Gastroesophageal sphincter (tissue), 4 donors: ENCODE data around the gene SPTLC3. TPM values are rescaled to one million over a fixed set of nuclear protein-coding genes. Genes with fewer than 3 reads are reported as not detected.

Experiments used
- ATAC-seq: fragments of 150-250 bp; one replicate; pipeline ENCODE4 v1.9.1; 2016; ENCODE audit warnings: mild to moderate bottlenecking, moderate library complexity
- H3K27ac ChIP-seq, 4 donors: fragments of 200-600 bp; sonication (generic) in 3 of 4; 1 replicate in 3 of 4; 2 replicates in 1 of 4; pipeline ENCODE4 v1.5.1; 2016 to 2019
- H3K27me3 ChIP-seq: fragments of 200-600 bp; sonication (generic); one replicate; pipeline ENCODE4 v1.5.1; 2019
- H3K36me3 ChIP-seq, 2 donors: fragments of 200-600 bp; sonication (generic); one replicate each; pipeline ENCODE4 v1.5.1; 2019; ENCODE audit warnings: control low read depth in 1 of 2
- H3K4me1 ChIP-seq, 3 donors: fragments of 200-600 bp; sonication (generic); 1 replicate in 2 of 3; 2 replicates in 1 of 3; pipeline ENCODE4 v1.5.1; 2016 to 2019; ENCODE audit warnings: control low read depth in 2 of 3
- H3K4me3 ChIP-seq, 2 donors: fragments of 200-600 bp; sonication (generic); one replicate each; pipeline ENCODE4 v1.5.1; 2019; ENCODE audit warnings: mild to moderate bottlenecking in 1 of 2, moderate library complexity in 1 of 2
- H3K9me3 ChIP-seq, 3 donors: fragments of 200-600 bp; sonication (generic); one replicate each; pipeline ENCODE4 v1.5.1; 2017 to 2019; ENCODE audit warnings: control low read depth in 2 of 3
- EP300 ChIP-seq: sonication (generic); formaldehyde crosslinking; IDR thresholded peaks from one replicate; pipeline ENCODE4 v1.6.1; 2017; ENCODE audit warnings: antibody characterized with exemption, mild to moderate bottlenecking
- POLR2A ChIP-seq, 2 donors: fragments of 450-650 bp; IDR thresholded peaks; one replicate each; pipeline ENCODE4 v1.6.1; 2017; ENCODE audit warnings: antibody characterized with exemption in 2 of 2, mild to moderate bottlenecking in 2 of 2, moderate library complexity in 1 of 2
- POLR2AphosphoS5 ChIP-seq: sonication (generic); formaldehyde crosslinking; IDR thresholded peaks from one replicate; pipeline ENCODE4 v1.6.1; 2017; ENCODE audit warnings: antibody characterized with exemption
- WGBS, 2 donors: methylation state at CpG; one replicate each; pipeline ENCODE4 v1.1.5; 2018; ENCODE audit warnings: low coverage in 1 of 2; 5-methylcytosine and 5-hydroxymethylcytosine counted together
- total RNA-seq, 4 donors: library from RNA; depleted of rRNA; stranded (reverse); fragments of >200 nt; gene quantifications; one replicate each; pipeline ENCODE4 v1.1.0, GENCODE V29; 2016
- TF ChIP-seq, protein P1 (sequence below), 4 experiments: fragments of 200-600 bp in 2 of 4; fragments of 450-650 bp in 2 of 4; sonication (generic) in 1 of 4; IDR thresholded peaks; one replicate each; pipeline ENCODE4 v1.5.1; 2017 to 2019; ENCODE audit warnings: antibody characterized with exemption in 4 of 4, mild to moderate bottlenecking in 2 of 4, moderate library complexity in 2 of 4

Gene SPTLC3
- total RNA-seq, 4 donors from 2014 or later = 2.0 to 14.6 (median 5.3) TPM

DNA sequence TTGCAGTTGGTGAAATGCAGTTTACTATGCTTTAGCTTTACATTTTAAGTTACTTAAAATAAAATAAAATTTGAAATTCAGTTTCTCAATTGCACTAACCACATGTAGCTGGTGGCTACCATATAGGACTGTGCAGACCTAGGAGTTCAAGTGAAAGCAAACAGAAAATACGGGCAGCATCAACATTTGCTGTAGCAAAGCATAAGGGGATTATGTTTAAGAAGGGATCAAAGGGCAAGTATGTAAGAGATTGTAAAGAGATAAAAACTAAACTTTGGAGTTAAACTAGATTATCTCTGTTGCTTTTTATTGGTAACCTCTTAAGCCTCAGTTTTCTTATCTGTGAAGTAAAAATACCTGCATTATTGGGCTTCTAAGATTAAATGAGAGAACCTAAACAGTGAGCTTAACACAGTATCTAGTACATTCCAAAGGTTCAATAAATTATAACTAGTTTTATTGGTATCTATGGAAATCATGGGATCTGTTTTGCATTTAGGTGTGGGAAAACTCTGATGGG is 81.2 kb downstream of the SPTLC3 start:
- Histone ChIP-seq H3K4me1 (no peaks in the 10 kb centered on the region), H3K27ac (no peak overlapping the region), H3K27me3 (no peaks in the 10 kb centered on the region), H3K9me3 (no peaks in the 10 kb centered on the region), H3K4me3 (no peak overlapping the region), H3K36me3 (peaks cover 0 to 19% of the 10 kb centered on the region in 2 donors)
- TF ChIP-seq POLR2A (IDR thresholded peaks at IDR 0.05) (no peak), EP300 (no peak), POLR2AphosphoS5 (no peak)
- TF ChIP-seq, protein P1, sequence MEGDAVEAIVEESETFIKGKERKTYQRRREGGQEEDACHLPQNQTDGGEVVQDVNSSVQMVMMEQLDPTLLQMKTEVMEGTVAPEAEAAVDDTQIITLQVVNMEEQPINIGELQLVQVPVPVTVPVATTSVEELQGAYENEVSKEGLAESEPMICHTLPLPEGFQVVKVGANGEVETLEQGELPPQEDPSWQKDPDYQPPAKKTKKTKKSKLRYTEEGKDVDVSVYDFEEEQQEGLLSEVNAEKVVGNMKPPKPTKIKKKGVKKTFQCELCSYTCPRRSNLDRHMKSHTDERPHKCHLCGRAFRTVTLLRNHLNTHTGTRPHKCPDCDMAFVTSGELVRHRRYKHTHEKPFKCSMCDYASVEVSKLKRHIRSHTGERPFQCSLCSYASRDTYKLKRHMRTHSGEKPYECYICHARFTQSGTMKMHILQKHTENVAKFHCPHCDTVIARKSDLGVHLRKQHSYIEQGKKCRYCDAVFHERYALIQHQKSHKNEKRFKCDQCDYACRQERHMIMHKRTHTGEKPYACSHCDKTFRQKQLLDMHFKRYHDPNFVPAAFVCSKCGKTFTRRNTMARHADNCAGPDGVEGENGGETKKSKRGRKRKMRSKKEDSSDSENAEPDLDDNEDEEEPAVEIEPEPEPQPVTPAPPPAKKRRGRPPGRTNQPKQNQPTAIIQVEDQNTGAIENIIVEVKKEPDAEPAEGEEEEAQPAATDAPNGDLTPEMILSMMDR (IDR thresholded peaks at IDR 0.05) = no peak
- no peak for ATAC-seq
- WGBS, 2 donors = 80 to 82% methylated on average over 1 of the region's 1 CpG

GRCh38 chr20:13092111-13092510 is 83.3 kb downstream of the SPTLC3 start:
- no peaks in the 10 kb centered on the region for H3K4me1 ChIP-seq
- H3K4me3 ChIP-seq = no peak overlapping the region
- no peak for ATAC-seq
- TF ChIP-seq EP300 = no peak
- TF ChIP-seq POLR2A (IDR thresholded peaks at IDR 0.05) = no peak
- no peak for TF ChIP-seq POLR2AphosphoS5
- TF ChIP-seq, protein P1 (IDR thresholded peaks at IDR 0.05) = no peak
- H3K9me3 ChIP-seq = no peaks in the 10 kb centered on the region
- H3K27ac ChIP-seq = no peak overlapping the region
- H3K36me3 ChIP-seq = peaks cover 0 to 19% of the 10 kb centered on the region in 2 donors
- 75 to 90% methylated on average over 1 to 2 of the region's 2 CpGs for WGBS, 2 donors
- H3K27me3 ChIP-seq = no peaks in the 10 kb centered on the region

GRCh38 chr20:13094976-13095375 is 86.2 kb downstream of the SPTLC3 start:
- ATAC-seq = no peak
- Histone ChIP-seq H3K9me3 (no peaks in the 10 kb centered on the region), H3K4me1 (no peaks in the 10 kb centered on the region), H3K27me3 (no peaks in the 10 kb centered on the region), H3K36me3 (peaks cover 0 to 19% of the 10 kb centered on the region in 2 donors), H3K4me3 (no peak overlapping the region), H3K27ac (no peak overlapping the region)
- TF ChIP-seq POLR2AphosphoS5 = no peak
- TF ChIP-seq EP300 = no peak
- TF ChIP-seq, protein P1 (IDR thresholded peaks at IDR 0.05) = no peak
- TF ChIP-seq POLR2A (IDR thresholded peaks at IDR 0.05) = no peak
- 54 to 79% methylated on average over 4 of the region's 4 CpGs for WGBS, 2 donors

DNA sequence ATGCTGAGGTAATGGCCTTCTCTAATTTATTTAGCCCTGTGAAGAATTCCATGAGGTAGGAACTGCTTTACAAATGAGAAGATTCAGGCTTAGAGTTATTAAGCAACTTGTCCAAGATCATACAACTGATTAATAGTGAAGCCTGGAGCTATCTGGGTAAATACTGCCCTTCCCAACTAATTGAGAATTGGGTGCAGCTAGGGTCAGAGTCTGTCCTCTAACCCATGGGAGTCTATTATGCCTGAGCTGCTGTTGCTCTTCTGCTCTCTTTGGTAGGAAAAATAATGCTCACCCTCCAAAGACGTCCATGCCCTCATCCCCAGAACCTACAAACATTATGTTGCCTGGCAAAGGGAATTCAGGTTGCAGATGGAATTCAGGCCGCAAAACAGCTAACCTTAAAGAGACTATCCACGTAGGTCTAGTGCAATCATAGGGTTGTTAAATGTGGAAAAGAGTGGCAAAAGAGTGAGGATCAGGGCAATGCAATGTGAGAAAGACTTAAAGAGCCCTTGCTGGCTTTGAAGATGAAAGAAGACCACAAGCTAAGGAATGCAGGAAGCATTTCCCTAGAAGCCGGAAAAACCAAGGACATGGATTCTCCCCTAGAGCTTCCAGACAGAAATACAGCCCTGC is 90.1 kb downstream of the SPTLC3 start:
- H3K4me3 ChIP-seq = no peak overlapping the region
- H3K36me3 ChIP-seq = peaks cover 0 to 9% of the 10 kb centered on the region in 2 donors
- WGBS, 2 donors = 93 to 96% methylated on average over 3 to 4 of the region's 4 CpGs
- no peak overlapping the region for H3K27ac ChIP-seq
- no peaks in the 10 kb centered on the region for H3K9me3 ChIP-seq
- TF ChIP-seq, protein P1 (IDR thresholded peaks at IDR 0.05) = no peak
- no peak for TF ChIP-seq POLR2AphosphoS5
- TF ChIP-seq EP300 = no peak
- no peak for TF ChIP-seq POLR2A (IDR thresholded peaks at IDR 0.05)
- no peak for ATAC-seq
- no peaks in the 10 kb centered on the region for H3K4me1 ChIP-seq
- H3K27me3 ChIP-seq = no peaks in the 10 kb centered on the region

- no peak overlapping the region for H3K4me3 ChIP-seq
- no peaks in the 10 kb centered on the region for H3K27me3 ChIP-seq
- TF ChIP-seq POLR2A (IDR thresholded peaks at IDR 0.05) = no peak
- no peak for TF ChIP-seq POLR2AphosphoS5
- TF ChIP-seq, protein P1 (IDR thresholded peaks at IDR 0.05) = no peak
- no peak for TF ChIP-seq EP300
- H3K27ac ChIP-seq = no peak overlapping the region
- ATAC-seq = no peak
- H3K4me1 ChIP-seq = no peaks in the 10 kb centered on the region
- peaks cover 0 to under 1% of the 10 kb centered on the region in 2 donors for H3K36me3 ChIP-seq
- no peaks in the 10 kb centered on the region for H3K9me3 ChIP-seq
Measured at GRCh38 chr20:13099676-13100075, 90.9 kb downstream of the SPTLC3 start.
